ENCODE measurements around the gene GPR39. TPM values are rescaled to one million over a fixed set of nuclear protein-coding genes. Genes with fewer than 3 reads are reported as not detected.

Gene GPR39
- total and polyA plus RNA-seq, 7 donors = 0.05 to 0.08 TPM; not detected in 5

DNA sequence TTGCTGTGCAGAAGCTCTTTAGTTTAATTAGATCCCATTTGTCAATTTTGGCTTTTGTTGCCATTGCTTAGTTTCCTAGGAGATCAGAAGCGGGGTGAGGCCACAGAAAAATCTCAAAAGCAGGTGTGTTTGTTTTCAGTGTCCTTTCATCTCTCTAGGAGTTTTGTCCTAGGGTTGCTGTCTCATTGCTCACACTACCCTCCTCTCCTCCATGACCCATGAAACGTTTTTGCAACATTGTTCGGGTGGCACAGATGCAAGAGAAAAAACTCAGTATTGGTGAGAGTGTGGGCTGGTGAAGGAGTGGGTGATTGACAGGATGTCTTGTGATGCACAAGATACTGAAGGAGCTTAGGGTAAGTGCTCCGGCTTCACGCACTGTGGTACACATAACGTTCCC is 149.8 kb downstream of the GPR39 start:
- intact Hi-C loops (cut with DNase I) = no loop called here
- TF ChIP-seq, protein P1, sequence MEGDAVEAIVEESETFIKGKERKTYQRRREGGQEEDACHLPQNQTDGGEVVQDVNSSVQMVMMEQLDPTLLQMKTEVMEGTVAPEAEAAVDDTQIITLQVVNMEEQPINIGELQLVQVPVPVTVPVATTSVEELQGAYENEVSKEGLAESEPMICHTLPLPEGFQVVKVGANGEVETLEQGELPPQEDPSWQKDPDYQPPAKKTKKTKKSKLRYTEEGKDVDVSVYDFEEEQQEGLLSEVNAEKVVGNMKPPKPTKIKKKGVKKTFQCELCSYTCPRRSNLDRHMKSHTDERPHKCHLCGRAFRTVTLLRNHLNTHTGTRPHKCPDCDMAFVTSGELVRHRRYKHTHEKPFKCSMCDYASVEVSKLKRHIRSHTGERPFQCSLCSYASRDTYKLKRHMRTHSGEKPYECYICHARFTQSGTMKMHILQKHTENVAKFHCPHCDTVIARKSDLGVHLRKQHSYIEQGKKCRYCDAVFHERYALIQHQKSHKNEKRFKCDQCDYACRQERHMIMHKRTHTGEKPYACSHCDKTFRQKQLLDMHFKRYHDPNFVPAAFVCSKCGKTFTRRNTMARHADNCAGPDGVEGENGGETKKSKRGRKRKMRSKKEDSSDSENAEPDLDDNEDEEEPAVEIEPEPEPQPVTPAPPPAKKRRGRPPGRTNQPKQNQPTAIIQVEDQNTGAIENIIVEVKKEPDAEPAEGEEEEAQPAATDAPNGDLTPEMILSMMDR (IDR thresholded peaks at IDR 0.05) = no peak
- H3K4me1 ChIP-seq = no peaks in the 10 kb centered on the region
- no peaks in the 10 kb centered on the region for H3K9me3 ChIP-seq
- ATAC-seq = no peak
- no peak for DNase-seq
- H3K36me3 ChIP-seq (ENCODE audit: insufficient read depth in 1 of 2, low read depth in 1 of 2) = no peaks in the 10 kb centered on the region
- H3K27me3 ChIP-seq (ENCODE audit: insufficient read depth in 3 of 3, low read length in 2 of 3) = no peaks in the 10 kb centered on the region
- WGBS, 3 donors = 81 to 83% (median 82%) methylated on average over 6 of the region's 6 CpGs
- no peak overlapping the region for H3K27ac ChIP-seq
- no peak overlapping the region for H3K4me3 ChIP-seq

DNA sequence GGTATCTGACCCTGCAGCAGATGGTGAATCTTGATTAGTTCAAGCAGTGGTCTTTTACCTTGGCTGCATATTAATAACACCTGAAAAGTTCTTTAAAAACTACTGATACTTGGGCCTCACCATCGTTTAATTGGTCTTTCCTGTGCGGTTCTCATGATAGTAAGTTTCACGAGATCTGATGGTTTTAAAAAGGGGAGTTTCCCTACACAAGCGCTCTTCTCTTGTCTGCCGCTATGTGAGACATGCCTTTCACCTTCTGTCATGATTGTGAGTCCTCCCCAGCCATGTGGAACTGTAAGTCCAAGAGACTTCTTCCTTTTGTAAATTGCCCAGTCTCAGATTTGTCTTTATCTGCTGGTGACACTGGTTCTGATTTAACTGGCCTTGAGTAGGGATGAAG is 151.1 kb downstream of the GPR39 start:
- intact Hi-C loops (cut with DNase I) = no loop called here
- no peak for DNase-seq
- no peak overlapping the region for H3K4me3 ChIP-seq
- no peaks in the 10 kb centered on the region for H3K9me3 ChIP-seq
- no peak overlapping the region for H3K27ac ChIP-seq
- no peak for ATAC-seq
- no peaks in the 10 kb centered on the region for H3K27me3 ChIP-seq (ENCODE audit: insufficient read depth in 3 of 3, low read length in 2 of 3)
- H3K36me3 ChIP-seq (ENCODE audit: insufficient read depth in 1 of 2, low read depth in 1 of 2) = no peaks in the 10 kb centered on the region
- TF ChIP-seq, protein P1 (IDR thresholded peaks at IDR 0.05) = no peak
- WGBS, 3 donors = 86 to 94% (median 89%) methylated on average over 5 of the region's 5 CpGs
- H3K4me1 ChIP-seq = no peaks in the 10 kb centered on the region

DNA sequence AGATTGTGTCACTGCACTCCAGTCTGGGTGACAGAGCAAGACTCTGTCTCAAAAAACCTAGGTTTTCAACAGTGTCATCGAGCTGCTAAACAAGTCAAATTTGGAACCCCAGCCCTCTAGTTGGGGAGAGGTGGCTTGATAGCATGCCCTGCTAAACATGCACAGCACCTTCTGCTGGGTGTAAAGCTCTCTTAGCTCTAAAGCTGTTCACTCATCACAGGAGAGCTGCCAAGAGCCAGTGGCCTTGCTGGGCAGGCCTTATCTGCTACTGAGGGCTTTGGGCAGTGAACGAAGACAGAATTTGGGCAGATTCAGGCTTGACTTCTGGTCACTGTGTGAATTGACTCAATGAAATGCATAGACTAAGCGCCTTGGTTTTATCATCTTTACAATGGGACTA is 152.1 kb downstream of the GPR39 start:
- no peak for ATAC-seq
- no peak overlapping the region for H3K27ac ChIP-seq
- H3K36me3 ChIP-seq (ENCODE audit: insufficient read depth in 1 of 2, low read depth in 1 of 2) = no peaks in the 10 kb centered on the region
- intact Hi-C loops (cut with DNase I) = no loop called here
- H3K4me1 ChIP-seq = no peaks in the 10 kb centered on the region
- no peaks in the 10 kb centered on the region for H3K9me3 ChIP-seq
- no peak overlapping the region for H3K4me3 ChIP-seq
- WGBS, 3 donors = 76 to 87% (median 80%) methylated on average over 3 of the region's 3 CpGs
- TF ChIP-seq, protein P1 (IDR thresholded peaks at IDR 0.05) = no peak
- no peak for DNase-seq
- no peaks in the 10 kb centered on the region for H3K27me3 ChIP-seq (ENCODE audit: insufficient read depth in 3 of 3, low read length in 2 of 3)

DNA sequence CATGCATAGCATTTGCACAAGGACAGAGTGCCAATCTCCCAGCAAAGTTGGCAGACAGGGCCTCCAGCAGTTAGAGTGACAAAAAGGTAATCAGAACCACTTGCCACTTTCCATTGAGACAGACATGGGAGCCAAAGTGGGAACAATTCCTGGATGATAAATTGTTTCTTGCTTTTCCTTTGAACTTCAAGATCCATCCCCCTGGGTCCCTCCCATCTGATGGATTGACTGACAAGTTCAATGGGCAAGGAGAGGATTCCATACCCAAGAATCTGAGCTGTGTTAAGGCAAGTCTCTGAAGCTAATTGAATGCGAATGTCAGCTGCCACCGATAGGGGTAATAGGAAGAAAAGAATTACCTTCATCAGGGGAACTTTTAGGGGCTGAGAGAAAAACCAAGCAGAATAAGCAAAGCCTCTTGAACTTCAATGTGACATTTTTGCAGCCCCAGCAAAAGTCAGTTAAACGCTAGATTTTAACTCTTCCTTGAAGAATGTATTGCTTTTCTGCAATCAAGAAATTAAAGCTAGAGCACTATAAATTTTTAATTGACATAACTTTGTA is 156.9 kb downstream of the GPR39 start:
- ATAC-seq = no peak
- Histone ChIP-seq H3K36me3 (ENCODE audit: insufficient read depth in 1 of 2, low read depth in 1 of 2) (no peaks in the 10 kb centered on the region), H3K4me3 (no peak overlapping the region), H3K9me3 (no peaks in the 10 kb centered on the region), H3K27ac (no peak overlapping the region), H3K4me1 (no peaks in the 10 kb centered on the region), H3K27me3 (ENCODE audit: insufficient read depth in 3 of 3, low read length in 2 of 3) (no peaks in the 10 kb centered on the region)
- no peak for DNase-seq
- TF ChIP-seq, protein P1 (IDR thresholded peaks at IDR 0.05) = no peak
- intact Hi-C loops (cut with DNase I) = no loop called here
- WGBS, 3 donors = 62 to 79% (median 66%) methylated on average over 3 of the region's 3 CpGs

DNA sequence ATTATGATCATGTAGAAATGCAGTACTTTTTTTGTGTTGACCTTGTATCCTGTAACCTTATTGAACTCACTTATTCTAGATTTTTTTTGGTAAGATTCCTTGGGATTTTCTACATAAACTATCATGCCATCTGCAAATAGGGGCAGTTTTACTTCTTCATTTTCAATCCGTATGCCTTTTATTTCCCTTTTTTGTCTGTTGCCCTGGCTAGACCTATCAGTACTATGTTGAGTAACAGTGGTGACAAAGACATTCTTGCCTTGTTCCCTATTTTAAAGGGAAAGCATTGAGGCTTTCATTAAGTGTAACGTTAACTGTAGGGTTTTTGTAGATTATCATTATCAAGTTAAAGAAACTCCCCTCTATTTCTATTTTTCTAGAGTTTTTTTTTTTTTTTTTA is 161.1 kb downstream of the GPR39 start:
- Histone ChIP-seq H3K4me1 (no peaks in the 10 kb centered on the region), H3K27me3 (ENCODE audit: insufficient read depth in 3 of 3, low read length in 2 of 3) (no peaks in the 10 kb centered on the region), H3K27ac (no peak overlapping the region), H3K9me3 (no peaks in the 10 kb centered on the region), H3K4me3 (no peak overlapping the region), H3K36me3 (ENCODE audit: insufficient read depth in 1 of 2, low read depth in 1 of 2) (no peaks in the 10 kb centered on the region)
- TF ChIP-seq, protein P1 (IDR thresholded peaks at IDR 0.05) = no peak
- 81 to 84% (median 82%) methylated on average over 2 of the region's 2 CpGs for WGBS, 3 donors
- ATAC-seq (no peak), DNase-seq (no peak)
- intact Hi-C loops (cut with DNase I) = no loop called here
